HG02970 (cell line): ENCODE results near the gene KIFC1.

Experiments used
- ATAC-seq: cut with Tn5 transposase; IDR thresholded peaks from one replicate; pipeline ENCODE4 v1.9.1; 2021; ENCODE audit warnings: mild to moderate bottlenecking, moderate library complexity, moderate number of reproducible peaks; ENCODE audit not compliant: unreplicated experiment, low FRiP score

Gene KIFC1

GRCh38 chr6:33410050-33410710 is 18.6 kb downstream of the KIFC1 start:
- peak; percentile 82 for ATAC-seq

DNA sequence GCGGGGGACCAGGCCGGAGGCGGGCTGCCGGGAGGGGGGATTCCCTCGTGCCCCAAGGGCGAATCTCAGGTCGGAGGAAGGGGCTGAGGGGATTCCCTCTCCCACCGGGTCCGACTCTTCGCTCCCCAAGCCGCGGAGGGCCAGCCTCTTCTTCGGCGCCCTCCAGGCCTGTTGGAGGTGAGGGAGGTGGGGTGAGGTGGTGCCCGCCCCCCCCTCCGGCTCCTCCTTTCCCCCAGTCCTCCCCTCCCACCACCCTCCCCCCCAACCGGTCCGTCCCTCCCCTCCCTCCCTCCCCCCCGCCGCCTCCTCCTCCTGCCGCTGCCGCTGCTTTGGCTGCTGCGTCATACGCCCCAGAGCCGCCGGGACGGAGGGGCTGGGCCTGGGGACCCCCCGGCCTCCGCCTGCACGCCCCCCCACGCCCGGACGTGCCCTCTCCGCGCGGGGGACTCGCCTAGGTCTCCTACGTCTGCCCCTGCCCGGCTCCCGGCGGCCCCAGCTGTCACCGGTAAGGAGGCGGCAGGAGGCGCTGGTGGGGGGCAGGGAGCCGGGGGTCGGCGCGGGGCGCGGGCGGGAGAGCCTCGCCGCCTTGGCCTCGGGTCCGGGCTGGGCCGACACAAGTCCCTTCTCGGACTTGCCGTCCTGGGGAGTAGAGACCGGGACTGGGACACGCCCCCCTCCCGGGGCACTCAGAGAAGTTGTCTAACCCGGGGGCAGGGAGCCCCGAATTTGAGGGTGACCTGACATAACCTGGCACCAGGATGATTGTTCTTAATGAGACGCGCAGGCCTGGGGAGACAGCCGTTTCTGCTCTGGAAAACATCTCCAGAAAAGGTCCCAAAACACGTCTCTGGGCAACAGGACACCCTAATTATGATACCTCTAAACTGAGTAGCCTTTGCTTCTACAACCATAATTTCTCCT is 19.3 kb downstream of the KIFC1 start, which contains the start of gene PHF1:
TSS of gene PHF1 (plus strand) at position 304 of the 921 bp plus-strand sequence. CDS start 1,250 bp downstream, outside the sequence.
- peak; percentile 36 for ATAC-seq

- no peak for ATAC-seq
Measured at GRCh38 chr6:33411632-33412005, 20.0 kb downstream of the KIFC1 start.

- no peak for ATAC-seq
Measured at GRCh38 chr6:33412140-33413009, 20.8 kb downstream of the KIFC1 start.

DNA sequence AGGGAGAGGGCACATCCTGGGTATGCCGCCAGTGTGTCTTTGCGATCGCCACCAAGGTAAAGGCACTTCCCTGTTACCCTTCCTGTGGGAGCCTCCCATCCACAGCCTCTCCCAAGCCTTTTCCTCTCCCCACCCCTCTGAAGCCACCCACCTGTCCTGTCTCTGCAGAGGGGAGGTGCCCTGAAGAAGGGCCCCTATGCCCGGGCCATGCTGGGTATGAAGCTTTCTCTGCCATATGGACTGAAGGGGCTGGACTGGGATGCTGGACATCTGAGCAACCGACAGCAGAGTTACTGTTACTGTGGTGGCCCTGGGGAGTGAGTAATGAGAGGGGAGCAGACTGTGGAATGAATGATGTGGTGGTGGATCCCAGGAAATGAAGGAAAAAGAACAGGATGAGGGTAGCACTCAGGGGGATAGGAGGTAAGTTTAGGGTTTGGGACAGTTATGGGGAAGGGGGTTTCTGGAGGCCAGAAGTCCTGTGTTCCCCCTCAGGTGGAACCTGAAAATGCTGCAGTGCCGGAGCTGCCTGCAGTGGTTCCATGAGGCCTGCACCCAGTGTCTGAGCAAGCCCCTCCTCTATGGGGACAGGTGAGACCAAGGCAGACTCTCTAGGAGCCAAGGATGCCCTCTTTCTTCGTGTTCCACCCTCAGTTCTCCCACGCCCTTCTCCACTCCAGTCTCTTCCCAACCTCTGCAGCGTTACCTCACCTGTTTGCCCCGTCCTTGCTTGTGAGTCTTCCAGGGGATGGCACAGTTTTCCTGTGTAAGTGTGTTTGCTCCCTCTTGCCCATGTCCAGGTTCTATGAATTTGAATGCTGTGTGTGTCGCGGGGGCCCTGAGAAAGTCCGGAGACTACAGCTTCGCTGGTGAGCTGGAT is 21.9 kb downstream of the KIFC1 start:
- ATAC-seq, result no peak

DNA sequence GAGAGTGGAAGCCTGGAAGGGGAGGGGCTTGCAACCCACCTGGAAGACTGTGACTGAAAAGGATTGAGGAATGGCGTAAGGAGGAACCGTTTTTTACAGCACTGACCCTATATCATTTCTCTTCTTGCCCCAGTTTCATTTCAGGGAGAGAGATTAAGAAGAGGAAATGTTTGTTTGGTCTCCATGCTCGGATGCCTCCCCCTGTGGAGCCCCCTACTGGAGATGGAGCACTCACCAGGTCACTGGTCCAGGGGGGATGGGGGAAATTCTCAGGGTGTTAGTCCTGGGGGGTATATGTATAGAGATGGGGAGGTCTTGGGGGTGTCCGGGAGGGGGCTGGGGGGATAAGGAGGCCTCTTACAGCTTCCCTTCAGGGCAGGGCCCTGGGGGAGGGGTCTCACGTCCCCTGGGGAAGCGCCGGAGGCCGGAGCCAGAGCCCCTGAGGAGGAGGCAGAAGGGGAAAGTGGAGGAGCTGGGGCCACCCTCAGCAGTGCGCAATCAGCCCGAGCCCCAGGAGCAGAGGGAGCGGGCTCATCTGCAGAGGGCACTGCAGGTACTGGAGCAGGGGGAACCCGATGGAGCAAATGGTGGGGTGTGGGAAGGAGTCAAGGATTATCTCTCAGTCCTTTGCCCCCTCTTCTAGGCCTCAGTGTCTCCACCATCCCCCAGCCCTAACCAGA is 23.1 kb downstream of the KIFC1 start:
- ATAC-seq, result no peak

DNA sequence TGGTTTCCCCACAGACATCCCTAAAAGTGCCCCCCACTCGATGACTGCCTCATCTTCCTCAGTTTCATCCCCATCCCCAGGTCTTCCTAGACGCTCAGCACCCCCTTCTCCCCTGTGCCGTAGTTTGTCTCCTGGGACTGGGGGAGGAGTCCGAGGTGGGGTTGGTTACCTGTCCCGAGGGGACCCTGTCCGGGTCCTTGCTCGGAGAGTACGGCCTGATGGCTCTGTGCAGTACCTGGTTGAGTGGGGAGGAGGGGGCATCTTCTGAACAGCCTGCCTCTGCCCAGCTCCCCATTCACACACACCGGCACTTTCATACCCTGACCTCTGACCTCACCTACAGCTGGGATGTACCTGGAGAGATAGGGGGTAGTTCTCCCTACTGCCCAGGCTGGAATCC is 24.2 kb downstream of the KIFC1 start:
- ATAC-seq, result no peak

- no peak for ATAC-seq
Measured at GRCh38 chr6:33416386-33417127, 24.9 kb downstream of the KIFC1 start.

DNA sequence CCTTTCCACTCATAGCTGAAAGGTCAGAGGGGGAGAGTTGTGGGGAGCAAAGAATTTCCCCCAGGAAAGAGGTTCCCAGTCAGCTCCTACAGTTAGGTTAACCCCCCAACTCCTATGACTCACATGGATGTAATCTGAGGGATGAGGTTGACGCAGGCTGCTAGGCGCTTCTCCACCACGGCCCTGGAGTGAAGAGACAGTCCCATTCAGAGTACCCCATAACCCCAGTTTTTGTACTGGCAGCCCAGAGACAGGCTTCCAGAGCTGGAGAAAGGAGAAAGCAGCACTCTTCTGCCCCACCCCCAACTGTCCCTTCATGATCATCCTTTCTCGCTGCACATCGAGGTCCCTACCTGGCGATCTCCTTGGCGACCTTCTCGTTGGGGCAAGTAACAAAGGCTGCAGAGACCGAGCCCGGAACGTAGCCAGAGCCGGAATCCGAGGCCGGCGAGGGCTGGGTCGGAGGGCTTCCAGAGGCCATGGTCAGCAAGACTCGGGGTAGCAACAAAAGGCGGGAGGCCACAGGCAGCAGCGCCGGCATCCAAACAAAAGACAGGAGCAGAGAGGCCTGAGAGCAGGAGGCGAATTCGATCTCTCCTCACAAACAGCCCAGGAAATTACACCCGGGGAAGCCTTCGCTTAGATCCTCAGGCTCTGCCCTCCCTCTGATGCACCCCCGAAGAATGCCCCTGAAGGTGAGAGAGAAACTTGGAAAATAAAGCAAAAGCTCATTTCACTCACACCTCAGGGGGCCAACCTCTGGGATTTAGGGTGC is 25.7 kb downstream of the KIFC1 start:
- ATAC-seq, result no peak

DNA sequence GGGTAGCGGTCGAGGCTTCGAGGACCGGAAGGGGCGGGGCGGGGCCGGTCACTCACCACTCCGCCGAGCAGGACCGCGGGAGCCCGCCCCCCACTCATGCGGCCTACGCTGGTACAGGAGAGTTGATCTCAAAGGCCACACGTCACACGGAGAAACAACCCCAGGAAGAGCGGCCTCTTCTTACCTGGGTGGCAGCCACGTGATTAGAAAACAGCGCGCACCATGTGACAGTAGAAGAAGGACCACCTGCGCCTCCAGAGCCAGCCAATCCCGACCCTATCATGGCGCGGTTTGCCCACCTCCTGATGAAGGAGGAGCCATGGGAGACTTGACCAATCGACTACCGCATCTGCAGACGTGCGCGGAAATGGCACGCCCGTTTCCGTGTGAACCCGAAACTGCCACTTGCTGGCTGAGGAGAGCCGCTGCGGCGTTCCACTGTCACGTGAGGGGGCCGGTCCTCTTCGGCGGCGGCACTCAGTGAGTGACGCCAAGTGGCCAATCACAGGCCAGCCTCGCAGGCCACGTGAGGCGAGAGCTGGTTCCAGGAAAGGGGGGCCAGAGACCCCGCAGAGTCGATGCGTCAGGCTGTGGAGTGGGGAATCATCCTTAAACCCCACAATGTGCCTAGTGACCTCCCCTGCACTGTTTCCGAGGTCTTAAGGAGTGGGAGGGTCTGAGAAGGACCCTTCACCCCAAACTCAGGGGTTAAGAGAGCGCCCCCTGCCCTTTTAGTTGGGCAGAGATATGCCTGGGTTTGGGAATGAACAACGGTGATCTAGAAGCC is 26.5 kb downstream of the KIFC1 start, which contains the start of gene CUTA:
TSS of gene CUTA (minus strand) at position 205 of the 787 bp plus-strand sequence. CDS start at position 98, 107 bp downstream.
- peak; percentile 86 for ATAC-seq

- ATAC-seq, result no peak
Measured at GRCh38 chr6:33418690-33419291, 27.2 kb downstream of the KIFC1 start.

- no peak for ATAC-seq
Measured at GRCh38 chr6:33419580-33420490, 28.2 kb downstream of the KIFC1 start, which contains the start of gene SYNGAP1. Gene SYNGAP1, plus strand, starts transcription at chr6:33420065. Its CDS starts 200 bp downstream, at chr6:33420265.

GRCh38 chr6:33420491-33421343 is 29.1 kb downstream of the KIFC1 start:
- no peak for ATAC-seq

GRCh38 chr6:33421344-33421643 is 29.7 kb downstream of the KIFC1 start:
- no peak for ATAC-seq

GRCh38 chr6:33423777-33424176 is 32.2 kb downstream of the KIFC1 start:
- no peak for ATAC-seq
